HG02884 (cell line): ENCODE measurements around the gene LRP1B.

ENCODE experiments used
- ATAC-seq: cut with Tn5 transposase; IDR thresholded peaks from one replicate; pipeline ENCODE4 v1.9.1; 2021; ENCODE audit warnings: mild to moderate bottlenecking, moderate library complexity; ENCODE audit not compliant: unreplicated experiment

LRP1B gene

DNA sequence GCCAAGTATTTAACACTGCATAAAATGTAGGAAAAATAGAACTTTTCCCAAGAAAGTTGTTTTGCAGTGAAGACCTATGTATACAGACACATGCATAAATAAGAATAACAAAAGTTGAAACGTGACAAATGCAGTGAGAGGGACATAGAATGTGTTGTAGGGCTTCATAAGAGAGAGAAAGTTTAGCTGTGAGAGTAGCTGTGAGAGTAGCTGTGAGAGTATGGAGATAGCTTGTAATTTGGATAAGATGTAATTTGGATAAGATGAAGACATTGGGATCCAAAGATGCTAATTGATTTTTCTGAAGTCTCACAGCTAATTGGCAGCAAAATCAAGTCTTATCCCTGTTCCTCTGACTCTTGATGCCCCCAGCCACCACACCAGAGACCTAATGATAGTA, 170.9 kb downstream of the LRP1B start:
- ATAC-seq = no peak

DNA sequence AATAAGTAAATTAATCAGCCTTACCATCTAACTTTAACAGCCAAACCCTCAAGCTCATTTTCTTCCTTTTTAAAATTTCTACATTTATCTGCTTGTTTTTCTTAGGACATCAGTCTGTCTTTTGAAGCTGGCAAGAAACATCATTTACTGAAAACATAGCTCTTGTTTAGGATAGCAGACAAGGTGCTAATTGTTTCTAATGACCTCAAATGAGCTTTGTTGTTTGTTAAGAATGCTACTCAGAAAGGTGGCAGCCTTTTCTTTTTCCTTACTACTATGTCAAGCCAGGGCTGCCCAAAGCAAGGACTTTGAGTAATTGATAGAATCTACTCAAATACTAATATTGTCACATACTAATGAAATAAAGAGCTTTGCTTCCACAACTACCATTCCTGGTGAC, 171.8 kb downstream of the LRP1B start:
- ATAC-seq = no peak

DNA sequence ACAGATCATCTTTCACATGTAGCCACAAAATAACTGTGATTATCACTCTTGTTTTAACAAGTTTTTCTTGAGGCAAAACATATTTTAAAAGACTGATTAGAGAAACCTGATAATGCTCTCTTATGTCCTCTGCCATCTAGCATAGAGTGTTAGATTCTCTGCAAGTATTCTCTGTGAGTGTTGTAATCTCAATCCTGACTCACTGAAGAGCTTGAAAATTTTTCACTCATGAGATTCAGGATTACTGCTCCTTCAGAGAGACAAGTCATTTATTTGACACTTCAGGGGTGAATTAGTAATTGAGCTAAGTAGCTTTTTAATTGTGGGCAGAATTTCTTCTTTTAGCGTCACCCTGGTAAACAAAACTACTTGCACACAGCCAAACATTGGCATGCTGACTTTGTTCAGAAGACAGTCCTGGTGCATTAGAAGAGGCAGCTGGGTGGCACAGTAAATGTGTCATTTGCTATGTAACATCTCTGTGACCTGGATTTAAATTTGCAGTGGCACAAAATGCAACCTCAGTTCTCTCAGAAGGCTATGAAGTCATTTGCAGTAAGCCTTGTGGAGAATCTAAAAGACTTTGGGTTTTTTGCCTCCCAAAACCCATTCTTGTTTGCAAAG, 172.9 kb downstream of the LRP1B start:
- no peak for ATAC-seq

DNA sequence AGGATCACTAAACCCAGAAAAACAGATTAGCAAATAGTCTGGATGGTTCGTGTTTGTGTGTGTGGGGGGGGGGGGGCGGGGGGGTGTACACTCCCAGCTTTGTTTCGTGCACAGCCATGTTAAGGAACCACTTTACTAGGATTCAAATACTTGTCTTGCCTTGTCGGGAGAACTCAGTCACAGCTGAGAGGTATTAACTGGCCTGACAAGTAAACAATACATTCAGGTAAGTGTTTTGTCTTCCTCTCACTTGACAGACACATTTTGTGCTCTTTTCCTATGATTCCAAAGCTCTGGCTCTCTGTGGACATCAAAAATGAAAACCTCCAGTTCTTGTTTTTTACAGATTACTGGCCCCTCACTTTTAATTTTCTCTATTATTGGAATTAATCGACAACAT, 173.5 kb downstream of the LRP1B start:
- ATAC-seq = no peak

DNA sequence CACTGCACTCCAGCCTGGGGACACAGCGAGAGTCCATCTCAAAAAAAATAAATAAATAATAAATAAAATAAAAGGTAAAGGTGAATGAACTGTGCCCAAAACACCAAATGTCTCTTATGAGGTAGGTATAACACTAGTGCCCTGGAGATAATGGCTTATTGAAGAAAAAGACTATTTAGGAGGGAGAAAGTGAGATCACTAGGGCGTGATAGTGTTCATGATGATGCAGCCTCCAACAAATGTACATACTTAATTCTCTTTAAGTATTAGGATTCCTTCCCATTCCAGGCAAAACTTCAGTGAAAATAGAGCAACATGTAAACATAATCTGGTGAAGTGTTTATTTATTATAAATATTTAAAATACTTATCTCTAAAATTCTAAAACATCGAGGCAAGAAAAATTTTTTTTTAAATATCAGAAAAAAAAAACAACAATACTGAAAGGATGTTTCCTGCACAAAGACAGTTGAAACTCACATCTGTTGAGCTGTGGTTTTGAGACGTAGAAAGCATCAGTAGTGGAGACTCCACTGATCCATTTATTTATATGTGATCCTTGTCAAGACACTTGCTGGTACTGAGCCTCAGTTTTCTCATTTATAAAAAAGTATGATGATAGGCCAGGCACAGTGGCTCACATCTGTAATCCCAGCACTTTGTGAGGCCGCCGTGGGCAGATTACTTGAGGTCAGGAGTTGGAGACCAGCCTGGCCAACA, 183.3 kb downstream of the LRP1B start:
- no peak for ATAC-seq

DNA sequence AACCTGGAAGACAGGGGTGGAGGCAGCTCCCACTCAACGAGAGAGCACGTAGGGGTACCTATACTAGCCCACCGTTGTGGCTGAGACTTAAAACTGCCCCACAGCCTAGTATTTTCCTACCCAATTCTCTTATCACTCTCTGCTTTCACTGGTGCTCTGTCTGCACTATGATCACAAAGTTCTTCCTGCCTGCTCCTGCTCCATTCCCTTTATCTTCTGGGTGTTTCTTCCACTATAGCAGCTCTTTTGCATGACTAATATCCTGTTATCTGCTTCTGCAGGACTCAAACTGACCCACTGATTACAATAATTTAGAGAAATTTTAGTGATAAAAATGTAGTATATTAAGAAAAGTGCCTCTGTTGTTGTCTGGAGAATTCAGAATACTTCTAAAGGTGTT, 184.8 kb downstream of the LRP1B start:
- no peak for ATAC-seq

DNA sequence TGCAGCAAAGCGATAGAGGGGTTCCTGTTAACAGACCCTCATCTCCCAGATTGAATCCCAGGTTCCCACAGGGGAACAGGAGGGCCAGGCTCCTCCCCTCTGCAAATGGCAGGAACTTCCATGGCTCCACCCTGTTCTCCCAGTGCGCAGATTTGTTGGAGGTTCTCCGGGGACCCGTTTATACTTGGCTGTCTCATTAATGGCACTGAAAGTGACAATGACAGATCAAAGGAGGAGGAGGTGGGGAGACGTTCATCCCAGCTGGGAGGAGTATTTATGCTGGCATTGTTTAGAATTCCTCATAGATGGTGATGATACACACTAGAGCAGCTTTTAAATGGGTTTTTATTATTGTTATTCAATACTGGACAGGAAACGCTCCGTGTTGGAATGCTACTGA, 186.9 kb downstream of the LRP1B start:
- ATAC-seq = no peak

DNA sequence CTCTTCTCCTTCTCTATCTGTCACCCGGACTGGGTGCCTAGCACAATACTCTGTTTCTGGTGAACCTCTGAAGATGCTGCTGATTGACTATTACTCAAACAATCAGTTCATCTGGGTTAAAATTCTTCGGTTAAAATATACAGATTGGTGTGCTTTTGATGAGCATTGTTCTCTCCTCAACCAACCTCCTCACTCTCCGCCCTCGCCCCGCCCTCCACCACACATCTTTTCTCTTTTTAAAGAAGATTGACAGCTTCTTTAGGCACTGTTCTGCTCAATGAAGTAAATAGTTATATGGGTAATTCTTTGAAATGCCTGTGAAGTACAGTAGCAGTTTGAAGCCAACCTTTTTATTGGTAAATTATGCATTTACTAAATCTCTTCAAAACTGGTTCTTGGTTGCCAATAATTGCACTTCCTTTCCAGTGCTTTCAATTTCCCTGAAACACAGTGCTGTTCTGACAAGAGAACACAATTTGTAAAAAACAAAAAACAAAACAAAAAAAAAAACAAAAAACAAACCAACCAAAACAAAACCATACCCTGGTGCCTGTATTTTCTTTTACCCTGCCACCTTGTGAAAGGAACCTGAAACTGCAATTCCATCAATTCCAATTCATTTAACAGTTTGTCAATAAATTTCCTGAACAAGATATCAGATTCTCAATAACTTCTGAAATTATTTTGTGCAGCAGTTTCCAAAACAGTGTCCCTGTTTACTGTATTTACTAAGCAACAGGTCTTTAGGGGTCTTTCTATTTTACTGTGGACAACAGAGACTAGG, 188.6 kb downstream of the LRP1B start:
- no peak for ATAC-seq

DNA sequence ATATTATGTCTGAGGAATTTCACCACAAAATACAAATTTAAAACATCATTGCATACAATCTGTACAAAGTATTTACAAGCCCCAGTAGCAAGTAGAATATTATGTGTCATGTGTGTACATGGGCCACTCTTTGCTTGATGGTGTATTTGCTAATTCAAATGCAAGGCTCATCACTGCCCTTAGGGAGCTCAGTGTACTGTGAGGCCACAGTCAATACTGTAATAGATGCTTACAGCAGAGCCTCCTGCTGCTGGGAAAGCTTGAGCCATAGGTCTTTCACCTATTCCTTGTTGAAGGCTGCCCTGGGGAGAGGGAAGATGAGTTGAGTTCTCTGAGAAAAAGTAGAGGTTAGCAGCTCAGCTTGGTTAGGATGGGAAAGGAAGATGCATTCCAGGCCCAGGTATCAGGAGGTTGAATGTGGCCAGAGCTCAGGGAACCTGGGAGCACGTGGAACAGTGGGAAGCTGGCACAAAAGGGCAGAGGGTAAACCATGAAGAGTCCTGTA, 189.6 kb downstream of the LRP1B start:
- no peak for ATAC-seq

DNA sequence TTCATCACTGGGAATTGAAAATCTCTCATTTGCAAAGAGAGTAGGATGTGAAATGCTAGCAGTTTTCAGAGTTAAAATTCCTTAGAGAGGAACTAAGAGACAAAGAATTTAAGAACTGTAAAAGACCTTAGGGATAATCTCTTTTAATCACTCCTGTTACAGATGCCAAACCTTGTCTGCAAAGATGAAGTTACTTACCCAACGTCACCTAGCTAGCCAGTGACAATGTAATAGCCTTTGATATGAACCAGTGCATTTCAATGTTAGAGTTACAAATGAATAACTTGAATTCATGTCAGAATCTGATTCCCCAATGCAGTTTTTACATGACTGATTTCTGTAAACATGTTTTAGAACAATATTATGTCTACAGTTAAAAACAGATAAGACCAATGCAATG, 190.1 kb downstream of the LRP1B start:
- no peak for ATAC-seq

DNA sequence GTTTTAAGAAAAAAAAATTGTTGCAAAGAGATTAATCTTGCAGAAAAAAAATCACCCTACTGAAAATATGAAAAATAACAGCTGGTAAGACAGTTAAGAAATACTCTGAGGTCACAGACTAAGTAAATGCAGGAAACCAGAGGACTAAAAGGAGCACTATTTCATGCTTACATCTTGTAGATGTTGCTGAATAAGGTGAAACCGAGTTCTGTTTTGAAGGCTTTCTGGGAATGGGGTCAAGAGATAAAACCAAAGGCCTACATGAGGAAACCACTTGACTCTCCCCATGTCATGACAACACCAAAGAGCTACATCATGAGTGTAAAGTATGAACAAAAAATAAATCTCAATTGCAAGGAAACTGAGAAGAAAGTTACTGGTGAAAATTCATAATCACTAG, 197.6 kb downstream of the LRP1B start:
- ATAC-seq = no peak

DNA sequence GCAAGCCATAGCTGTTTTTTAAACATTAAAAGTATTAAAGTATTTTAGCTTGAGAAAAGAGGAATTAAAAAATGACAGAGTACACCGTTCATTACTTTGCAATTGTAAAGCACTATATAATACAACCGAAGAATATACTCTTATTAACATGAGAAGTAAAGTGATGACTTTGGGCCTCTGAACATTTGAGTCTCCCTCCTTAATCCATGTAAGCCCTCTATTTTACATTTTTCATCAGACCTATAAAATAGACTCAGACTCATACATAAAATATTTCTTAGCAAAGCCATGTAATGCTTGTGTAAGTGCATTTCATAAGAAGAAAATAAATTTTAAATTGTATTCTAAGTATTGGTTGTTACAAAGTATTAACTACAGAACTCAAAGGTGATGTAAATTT, 198.6 kb downstream of the LRP1B start:
- ATAC-seq = no peak

DNA sequence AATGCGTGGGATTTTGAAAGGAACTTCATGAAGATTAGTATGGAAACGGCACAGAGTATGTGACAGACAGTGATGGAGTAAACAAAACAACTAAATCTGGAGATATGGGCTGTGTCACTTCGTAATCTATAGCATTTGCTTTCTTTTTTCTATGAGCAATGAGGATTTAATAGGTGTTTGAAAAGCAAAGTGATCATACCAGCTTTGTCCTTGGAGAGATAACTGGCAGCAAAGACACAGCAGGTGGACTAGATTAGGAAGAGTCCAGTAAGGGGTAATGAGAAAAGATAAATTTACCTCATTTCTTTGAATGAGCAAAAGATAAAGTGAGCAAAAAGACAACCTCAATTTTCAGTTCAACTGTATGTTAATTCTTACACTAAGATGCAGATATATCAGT, 199.0 kb downstream of the LRP1B start:
- no peak for ATAC-seq

DNA sequence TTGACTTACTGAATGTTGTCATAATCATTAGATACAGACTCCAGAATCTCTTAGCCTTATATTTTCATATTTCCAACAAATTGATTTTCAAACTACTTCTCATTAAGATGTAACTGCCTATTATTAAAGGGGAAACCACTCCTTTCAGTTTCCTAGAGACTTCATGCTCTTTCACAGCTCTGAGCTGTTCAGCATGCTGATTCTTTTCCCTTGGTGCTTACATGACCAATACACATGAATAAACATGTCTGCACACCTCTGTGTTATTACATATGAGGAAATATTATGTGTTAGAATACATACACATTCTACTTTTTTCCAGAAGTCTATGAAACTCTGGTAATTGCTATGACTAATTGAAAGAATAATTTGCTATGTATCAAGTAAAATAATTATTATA, 200.0 kb downstream of the LRP1B start:
- no peak for ATAC-seq

DNA sequence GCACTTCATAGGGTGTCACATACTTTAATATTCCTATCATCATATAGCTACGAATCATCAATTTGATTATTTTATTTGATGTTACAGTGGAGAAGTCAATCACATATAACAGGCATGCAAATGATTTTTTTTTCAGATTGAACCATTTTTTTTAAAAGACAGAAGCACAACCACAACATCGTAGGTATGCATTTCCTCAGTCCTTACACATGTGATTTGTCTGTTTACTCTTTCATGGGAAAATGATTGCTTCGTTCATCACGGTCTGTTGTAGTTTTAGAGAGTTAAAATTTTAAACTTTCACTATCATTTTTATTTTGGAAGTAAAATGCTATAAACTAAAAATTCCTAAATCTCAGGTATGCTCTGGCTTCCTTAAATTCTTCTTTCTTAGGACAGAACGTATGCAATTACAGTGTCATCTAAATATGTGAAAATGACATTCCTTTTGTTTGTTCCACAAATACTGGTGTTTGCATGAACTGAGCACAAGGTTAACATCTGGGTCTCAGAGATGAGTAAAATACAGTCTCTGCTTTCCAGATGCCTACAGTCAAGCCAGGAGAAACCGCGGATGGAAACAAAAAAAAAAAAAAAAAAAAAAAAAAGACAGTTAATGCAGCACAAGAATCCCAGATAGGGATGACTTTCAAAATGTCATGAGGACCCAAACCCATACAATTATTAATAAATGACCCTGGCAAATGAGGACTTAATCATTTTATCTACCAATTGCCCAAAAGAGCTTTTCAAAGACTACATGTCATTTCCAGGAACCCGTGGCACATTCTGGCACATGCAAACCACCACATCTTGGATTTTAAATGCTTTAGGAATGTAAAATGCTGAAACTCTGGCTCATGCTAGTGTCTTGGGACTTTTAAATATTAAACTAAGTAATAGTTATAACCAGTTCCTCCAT, 201.2 kb downstream of the LRP1B start:
- no peak for ATAC-seq

DNA sequence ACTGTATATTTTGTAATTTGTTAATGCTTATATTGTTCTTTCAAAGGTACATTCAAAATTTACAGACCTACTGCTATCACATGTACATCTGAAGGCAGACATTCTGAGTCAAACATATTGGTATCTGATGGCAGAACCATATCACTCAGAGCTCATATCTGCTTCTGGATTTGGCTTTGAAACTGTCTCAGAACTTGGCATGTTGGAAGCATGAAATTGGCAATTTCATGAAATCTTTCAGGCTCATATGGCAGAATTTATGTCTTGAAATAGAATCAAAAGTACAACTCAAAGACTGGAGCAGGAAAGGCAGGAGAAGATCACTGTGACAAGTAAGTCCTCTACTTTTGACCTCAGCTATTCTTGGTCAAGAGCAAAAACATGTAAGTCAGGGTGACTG, 202.3 kb downstream of the LRP1B start:
- ATAC-seq = no peak

DNA sequence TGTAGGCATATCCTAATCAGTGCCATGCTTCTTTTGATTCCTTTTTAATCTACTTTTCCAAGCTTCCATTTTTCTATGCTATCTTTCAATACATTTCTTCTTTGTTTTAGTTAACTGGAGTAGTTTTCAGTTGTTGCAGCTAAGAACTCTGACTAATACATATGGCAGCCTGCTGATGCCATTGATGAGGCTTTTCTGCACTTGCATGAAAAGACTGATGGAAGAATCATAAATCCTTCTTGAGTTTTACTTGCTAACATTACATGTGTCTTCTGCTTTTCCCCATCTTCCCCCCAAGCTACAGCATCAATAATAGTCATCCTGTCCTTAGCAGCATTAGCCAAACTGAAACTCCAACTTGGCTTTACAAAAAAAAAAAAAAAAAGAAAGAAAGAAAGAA, 203.3 kb downstream of the LRP1B start:
- ATAC-seq = no peak

DNA sequence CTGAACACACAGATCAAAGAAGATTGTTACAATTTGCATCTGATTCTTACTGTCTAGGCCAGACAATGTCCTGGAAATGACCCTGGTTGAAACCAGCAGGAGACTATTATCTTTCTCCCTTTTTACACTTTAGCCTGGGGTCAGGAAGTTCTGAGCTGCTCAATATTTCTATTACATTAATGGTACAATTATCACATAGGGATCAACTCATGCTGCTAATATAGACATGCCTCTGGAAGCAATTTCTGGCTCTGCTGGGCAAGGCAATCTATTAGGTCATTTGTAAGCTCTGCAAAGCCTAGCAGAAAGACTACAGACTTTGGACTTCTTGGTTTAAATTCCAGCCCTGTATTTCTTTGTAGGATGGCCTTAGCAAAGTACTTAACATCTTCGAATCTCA, 205.3 kb downstream of the LRP1B start:
- ATAC-seq = no peak

DNA sequence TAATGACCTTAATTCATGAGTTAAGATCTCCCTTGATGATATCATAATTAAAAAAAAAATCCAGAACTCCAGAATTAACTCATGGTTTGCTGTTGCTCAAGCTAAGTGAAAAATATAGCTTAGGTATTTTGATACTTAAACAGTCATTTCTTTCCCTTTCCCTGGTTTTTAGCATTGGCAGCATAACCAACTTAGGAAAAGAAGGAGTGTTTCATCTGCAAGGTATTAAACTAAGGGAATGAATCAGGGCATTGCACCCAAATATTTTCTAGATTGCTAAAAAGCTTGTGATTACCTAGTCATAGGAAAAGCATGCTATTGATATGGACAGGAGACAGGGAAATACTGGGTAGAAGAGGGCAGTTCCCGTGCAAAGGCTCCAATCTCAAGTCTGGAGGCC, 207.2 kb downstream of the LRP1B start:
- no peak for ATAC-seq

DNA sequence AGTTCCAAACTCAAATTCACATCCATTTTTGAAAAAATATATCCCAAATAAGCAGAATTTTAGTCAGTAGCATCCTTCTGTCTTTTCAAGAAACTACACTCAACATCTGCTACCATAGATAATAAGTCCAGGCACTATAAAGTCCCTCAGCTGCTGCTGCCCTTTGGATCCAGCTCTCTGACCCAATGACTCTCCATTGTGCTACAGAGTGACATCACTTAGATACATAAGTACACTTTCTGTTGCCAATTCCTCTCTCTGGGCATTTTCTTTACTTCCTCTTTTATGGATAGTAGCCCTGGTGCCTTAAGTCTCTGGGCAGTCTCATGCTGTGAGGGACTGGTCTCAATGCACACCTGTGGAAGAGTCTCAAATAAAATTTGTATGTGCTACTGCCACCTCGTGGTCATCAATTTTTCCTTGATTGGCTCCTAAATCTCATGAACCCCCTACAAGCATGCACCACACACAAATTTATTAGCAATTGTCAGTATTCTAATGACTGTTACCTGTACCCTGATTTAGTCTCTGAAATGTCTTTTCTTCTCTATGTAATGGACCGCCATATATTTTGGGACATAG, 219.2 kb downstream of the LRP1B start:
- peak; percentile 88 for ATAC-seq

DNA sequence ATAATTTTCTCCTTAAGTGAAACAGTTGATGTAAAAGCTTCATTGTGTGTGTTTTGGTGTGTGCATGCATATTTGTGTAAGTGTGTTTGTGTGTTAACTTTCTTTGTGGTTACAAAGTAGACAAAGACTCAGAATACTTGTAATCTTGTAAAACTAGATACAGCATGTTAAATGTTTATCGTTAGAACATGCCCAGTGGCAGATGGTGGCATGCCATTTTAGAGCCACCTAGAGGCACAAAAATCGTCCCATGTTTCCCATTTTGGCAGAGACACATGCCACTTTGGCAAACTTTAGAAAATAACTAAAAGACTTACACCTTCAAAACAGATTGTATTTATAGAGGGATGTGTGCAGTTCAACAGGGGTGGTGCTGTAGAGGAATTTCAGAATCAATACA, 224.1 kb downstream of the LRP1B start:
- ATAC-seq = no peak
